Colonic mucosa (tissue), 4 donors: ENCODE results near the gene ETHE1. TPM values are rescaled to one million over a fixed set of nuclear protein-coding genes. Genes with fewer than 3 reads are reported as not detected.
"Not testable (repeated sequence)": the region's sequence is repeated elsewhere in the genome, so short reads cannot be mapped to it uniquely, and the experiment has no call there.

Experiments used
- DNase-seq: peaks from one replicate; pipeline ENCODE4 v3.0.0-alpha.2; 2020
- H3K27ac ChIP-seq: fragments of 200-600 bp; one replicate; pipeline ENCODE4 v1.8.0; 2021
- H3K27me3 ChIP-seq: fragments of 200-600 bp; one replicate; pipeline ENCODE4 v1.8.0; 2021
- H3K36me3 ChIP-seq: fragments of 200-600 bp; one replicate; pipeline ENCODE4 v1.8.0; 2021
- H3K4me1 ChIP-seq: fragments of 200-600 bp; one replicate; pipeline ENCODE4 v1.8.0; 2021; ENCODE audit warnings: mild to moderate bottlenecking
- H3K4me3 ChIP-seq: fragments of 200-600 bp; one replicate; pipeline ENCODE4 v1.8.0; 2021
- H3K9ac ChIP-seq, 2 donors: one replicate each; pipeline ENCODE4 v1.7.0; 2013; ENCODE audit warnings: control low read depth in 2 of 2, low read depth in 2 of 2, low read length in 2 of 2
- H3K9me3 ChIP-seq: fragments of 200-600 bp; one replicate; pipeline ENCODE4 v1.8.0; 2021
- CTCF ChIP-seq: fragments of 200-600 bp; IDR thresholded peaks from one replicate; pipeline ENCODE4 v1.8.0; 2022; ENCODE audit warnings: antibody characterized with exemption, mild to moderate bottlenecking
- intact Hi-C: fragments of 100-400 bp; cut with DNase I; formaldehyde crosslinking; loops from one replicate; pipeline ENCODE4 v1.14.1; 2022
- total RNA-seq, 2 donors: library from RNA; stranded (reverse); fragmentation: NEBNext Ultra II Directional in 1 of 2; extraction: Animal tissue kit (Norgen Biotek cat#: 25700) in 1 of 2; gene quantifications; one replicate each; pipeline ENCODE4 v1.2.1, GENCODE V29; 2021
- donor health status: healthy.
- donor health status: DM: no; HTN: no; CAD: no.
- donor health status: DM: no; HTN: no; CAD: no.

The ETHE1 gene
- total RNA-seq, 2 donors from 2014 or later, result 482 to 569 TPM

DNA sequence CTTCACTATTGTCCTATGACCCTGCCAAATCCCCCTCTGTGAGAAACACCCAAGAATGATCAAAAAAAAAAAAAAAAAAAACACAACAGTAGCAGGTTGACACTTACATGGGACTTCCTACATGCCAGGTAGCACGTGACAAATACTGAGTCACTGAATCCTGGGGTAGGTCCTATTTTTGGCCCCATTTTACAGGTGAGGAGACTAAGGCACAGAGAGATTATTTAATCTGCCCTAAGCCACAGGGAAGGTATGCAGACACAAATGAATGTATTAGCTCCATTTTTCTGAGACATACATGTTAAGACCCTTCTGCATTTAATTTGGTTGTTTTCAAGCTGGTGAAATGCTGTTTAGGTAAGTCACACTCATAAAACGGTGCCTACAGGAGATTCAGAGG lies 21.7 kb upstream of the ETHE1 start:
- Histone ChIP-seq H3K4me3 (no peak overlapping the region), H3K36me3 (peaks cover 5% of the 10 kb centered on the region), H3K9ac (no peak overlapping the region), H3K27me3 (no peaks in the 10 kb centered on the region), H3K9me3 (no peaks in the 10 kb centered on the region), H3K4me1 (no peaks in the 10 kb centered on the region), H3K27ac (no peak overlapping the region)
- DNase-seq, result no peak
- TF ChIP-seq CTCF, result no peak
- intact Hi-C loops, result loop anchor here (10.0 kb wide), 1 partner anchor 256 kb away; the partner anchor contains the start of gene LYPD5

DNA sequence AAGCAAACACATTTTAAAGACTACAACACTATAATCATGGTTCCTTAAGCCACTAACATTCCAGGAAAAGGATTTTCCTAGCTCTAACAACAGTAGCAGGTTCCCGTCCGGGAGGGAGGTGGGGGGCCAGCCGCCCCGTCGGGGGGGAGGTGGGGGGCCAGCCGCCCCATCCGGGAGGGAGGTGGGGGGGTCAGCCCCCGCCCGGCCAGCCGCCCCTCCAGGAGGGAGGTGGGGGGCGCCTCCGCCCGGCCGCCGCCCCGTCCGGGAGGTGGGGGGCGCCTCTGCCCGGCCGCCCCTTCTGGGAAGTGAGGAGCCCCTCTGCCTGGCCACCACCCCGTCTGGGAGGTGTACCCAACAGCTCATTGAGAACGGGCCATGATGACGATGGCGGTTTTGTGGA lies 20.9 kb upstream of the ETHE1 start:
- H3K36me3 ChIP-seq, result not testable (repeated sequence)

GRCh38 chr19:43546581-43546980 lies 19.6 kb upstream of the ETHE1 start:
- Histone ChIP-seq H3K9ac (no peak overlapping the region), H3K4me3 (no peak overlapping the region), H3K4me1 (no peaks in the 10 kb centered on the region), H3K27me3 (no peaks in the 10 kb centered on the region), H3K9me3 (no peaks in the 10 kb centered on the region), H3K27ac (no peak overlapping the region), H3K36me3 (peaks cover 5% of the 10 kb centered on the region)
- intact Hi-C loops, result loop anchor here (10.0 kb wide), 1 partner anchor 258 kb away; the partner anchor contains the start of gene LYPD5
- no peak for DNase-seq
- no peak for TF ChIP-seq CTCF

More for the DNA sequence above, 20.9 kb upstream of the ETHE1 start:
- not testable (repeated sequence) for DNase-seq, H3K4me3 ChIP-seq, H3K27me3 ChIP-seq, H3K9ac ChIP-seq, H3K9me3 ChIP-seq, H3K4me1 ChIP-seq, H3K27ac ChIP-seq
- intact Hi-C loops, result loop anchor here (10.0 kb wide), 1 partner anchor 257 kb away; the partner anchor contains the start of gene LYPD5

DNA sequence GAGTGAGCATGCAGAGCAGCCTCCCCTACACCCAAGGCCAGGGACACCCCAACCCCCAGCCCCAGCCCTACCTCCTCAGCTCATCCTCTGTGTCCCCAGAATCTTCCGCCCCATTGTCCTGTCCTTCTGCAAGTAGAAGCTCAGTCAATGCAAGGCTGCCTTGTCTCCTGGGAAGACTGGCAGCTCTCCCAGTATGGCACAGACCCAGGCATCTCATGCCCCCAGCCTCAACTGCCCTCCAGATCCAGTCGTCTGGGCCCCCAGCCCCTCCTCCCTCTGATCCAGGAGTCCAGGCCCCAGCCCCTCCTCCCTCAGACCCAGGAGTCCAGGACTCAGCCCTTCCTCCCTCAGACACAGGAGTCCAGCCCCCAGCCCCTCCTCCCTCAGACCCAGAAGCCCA lies 19.0 kb upstream of the ETHE1 start:
- H3K9me3 ChIP-seq, result no peaks in the 10 kb centered on the region
- TF ChIP-seq CTCF, result no peak
- no peak overlapping the region for H3K4me3 ChIP-seq
- intact Hi-C loops, result loop anchor here (10.0 kb wide), 1 partner anchor 259 kb away; the partner anchor contains the start of gene LYPD5
- H3K36me3 ChIP-seq, result no peaks in the 10 kb centered on the region
- H3K4me1 ChIP-seq, result no peaks in the 10 kb centered on the region
- no peak overlapping the region for H3K27ac ChIP-seq
- H3K27me3 ChIP-seq, result no peaks in the 10 kb centered on the region
- H3K9ac ChIP-seq, result no peak overlapping the region
- no peak for DNase-seq

DNA sequence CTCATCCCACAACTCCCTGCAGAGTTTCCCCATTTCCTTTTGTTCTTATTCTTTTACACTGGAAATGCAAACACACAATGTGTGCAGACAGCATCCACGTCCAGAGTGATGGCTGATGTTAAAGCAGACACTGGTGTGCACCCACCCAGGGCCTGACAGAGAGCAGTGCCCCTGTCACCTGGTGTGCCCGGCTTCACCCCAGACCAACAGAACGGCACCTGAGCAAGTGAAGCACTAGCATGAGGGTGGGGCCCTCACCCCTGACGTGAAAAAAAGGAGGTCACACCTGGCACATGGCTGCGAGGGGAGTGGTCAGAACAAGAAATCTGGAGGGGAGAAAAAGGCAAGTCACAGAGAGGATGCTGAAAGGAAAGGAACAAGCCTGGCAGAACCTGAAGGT lies 18.3 kb upstream of the ETHE1 start:
- intact Hi-C loops, result loop anchor here (10.0 kb wide), 1 partner anchor 260 kb away; the partner anchor contains the start of gene LYPD5
- Histone ChIP-seq H3K9ac (no peak overlapping the region), H3K36me3 (no peaks in the 10 kb centered on the region), H3K27ac (no peak overlapping the region), H3K4me1 (no peaks in the 10 kb centered on the region), H3K9me3 (no peaks in the 10 kb centered on the region), H3K4me3 (no peak overlapping the region), H3K27me3 (no peaks in the 10 kb centered on the region)
- DNase-seq, result no peak
- TF ChIP-seq CTCF, result no peak

DNA sequence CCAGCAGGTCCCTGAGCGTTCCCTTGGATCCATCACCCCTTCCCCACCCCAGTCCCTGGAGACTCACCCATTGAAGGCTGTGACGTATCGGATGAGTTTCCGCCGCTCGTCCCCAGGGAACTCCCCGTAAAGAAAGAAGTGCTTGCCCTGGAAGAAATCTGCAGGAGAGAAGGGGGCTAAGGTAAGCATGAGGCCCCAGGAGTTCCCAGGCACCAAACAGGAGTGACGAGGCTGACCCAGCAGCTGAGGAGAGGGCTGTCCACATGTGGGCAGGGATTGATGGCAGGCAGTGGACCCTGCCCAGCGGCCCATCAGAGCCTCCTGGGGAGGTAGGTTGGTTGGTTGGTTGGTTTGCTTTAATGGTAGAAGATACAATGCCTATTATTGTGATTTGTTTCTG lies 17.1 kb upstream of the ETHE1 start:
- Histone ChIP-seq H3K27me3 (no peaks in the 10 kb centered on the region), H3K27ac (no peak overlapping the region), H3K9ac (no peak overlapping the region), H3K36me3 (no peaks in the 10 kb centered on the region), H3K9me3 (no peaks in the 10 kb centered on the region), H3K4me1 (no peaks in the 10 kb centered on the region), H3K4me3 (no peak overlapping the region)
- intact Hi-C loops, result loop anchor here (10.0 kb wide), 1 partner anchor 261 kb away; the partner anchor contains the start of gene LYPD5
- TF ChIP-seq CTCF, result no peak
- DNase-seq, result no peak
